Measurements from ENCODE around the gene MACF1. TPM values are rescaled to one million over a fixed set of nuclear protein-coding genes. Genes with fewer than 3 reads are reported as not detected.
"Not testable (repeated sequence)": the region's sequence is repeated elsewhere in the genome, so short reads cannot be mapped to it uniquely, and the experiment has no call there.

MACF1 gene
- total RNA-seq, 3 donors from 2014 or later: 104 to 128 (median 120) TPM

DNA sequence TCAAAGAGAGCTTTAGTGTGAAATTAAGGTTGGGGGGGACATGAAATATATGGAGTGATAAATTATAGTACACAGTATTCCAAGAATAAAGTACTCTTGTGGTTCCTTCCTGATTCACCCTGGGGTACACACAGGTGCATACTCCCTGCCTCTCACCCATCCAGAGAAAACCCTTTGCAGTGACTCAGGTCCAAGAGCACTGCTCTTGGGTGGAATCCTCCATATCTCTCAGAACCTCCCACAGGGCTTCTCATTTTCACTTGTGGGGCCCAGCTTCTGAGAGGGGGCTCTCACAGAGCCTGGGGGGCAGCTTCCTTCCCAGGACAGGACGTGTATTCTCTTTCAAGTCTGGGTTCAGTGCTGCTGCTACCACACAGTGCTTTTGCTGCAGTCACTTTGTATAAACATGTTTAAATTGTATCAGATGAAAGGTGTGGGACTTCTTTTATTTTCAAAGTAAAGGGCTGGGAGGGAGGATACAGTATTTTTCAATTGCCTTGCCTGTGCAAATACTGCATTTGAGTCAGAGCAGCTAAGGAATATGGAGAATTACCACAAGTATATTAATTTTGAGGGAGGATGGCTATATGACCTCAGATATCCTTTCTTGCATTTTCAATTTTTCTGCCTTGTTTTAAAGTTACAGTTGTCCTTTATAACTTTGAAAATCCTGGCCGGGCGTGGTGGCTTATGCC is 262.1 kb downstream of the MACF1 start:
- peak in 1 of 2 donors; percentile 27 for ATAC-seq
- H3K4me3 Mint-ChIP-seq: no peak overlapping the region
- H3K27me3 Mint-ChIP-seq (ENCODE audit: low read depth): no peaks in the 10 kb centered on the region

DNA sequence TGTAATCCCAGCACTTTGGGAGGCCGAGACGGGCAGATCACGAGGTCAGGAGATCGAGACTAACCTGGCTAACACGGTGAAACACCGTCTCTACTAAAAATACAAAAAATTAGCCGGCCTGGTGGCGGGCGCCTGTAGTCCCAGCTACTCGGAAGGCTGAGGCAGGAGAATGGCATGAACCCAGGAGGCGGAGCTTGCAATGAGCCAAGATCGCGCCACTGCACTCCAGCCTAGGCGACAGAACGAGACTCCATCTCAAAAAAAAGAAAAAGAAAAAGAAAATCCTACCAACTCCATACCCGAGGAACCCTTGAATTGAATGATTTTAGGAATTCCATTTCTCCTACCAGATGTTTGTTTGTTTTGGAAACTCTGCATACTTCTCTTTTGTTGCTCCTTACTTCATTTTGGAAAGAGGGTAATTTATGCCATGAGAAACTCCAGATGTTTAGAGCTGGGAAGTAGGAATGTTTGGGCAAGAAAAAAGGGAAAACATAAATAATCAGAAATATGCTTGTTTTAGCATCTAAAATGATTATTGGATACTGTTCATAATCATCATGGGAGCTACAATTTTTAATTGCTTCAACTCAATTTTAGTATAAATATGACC is 262.7 kb downstream of the MACF1 start:
- H3K36me3 Mint-ChIP-seq (ENCODE audit: insufficient read depth): peaks cover 29% of the 10 kb centered on the region

More for the DNA sequence above, 262.1 kb downstream of the MACF1 start:
- Mint-ChIP-seq H3K4me1 (ENCODE audit: low read depth) (no peaks in the 10 kb centered on the region), H3K9me3 (no peaks in the 10 kb centered on the region), H3K36me3 (ENCODE audit: insufficient read depth) (peaks cover 34% of the 10 kb centered on the region)
- no peak for DNase-seq

DNA sequence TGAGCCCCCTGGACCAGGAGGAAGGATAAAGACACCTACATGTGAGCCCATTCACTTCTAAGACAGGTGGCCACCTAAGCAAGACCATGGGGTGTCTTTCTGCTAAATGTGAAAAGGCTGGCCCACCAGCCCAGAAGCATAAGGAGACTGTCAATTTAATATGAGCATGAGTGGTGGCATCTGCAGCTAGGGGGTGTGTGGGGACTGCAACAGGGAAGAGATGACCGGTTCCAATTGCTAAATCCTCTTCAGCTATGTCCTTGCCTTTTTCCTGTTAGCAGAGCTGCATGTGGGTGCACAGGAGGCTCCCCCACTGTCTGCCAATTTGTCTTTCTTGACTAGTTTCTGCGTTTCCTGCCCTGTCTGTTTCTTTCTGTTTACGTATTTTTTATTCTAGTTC is 264.7 kb downstream of the MACF1 start:
- ATAC-seq: no peak

More for the DNA sequence above, 262.7 kb downstream of the MACF1 start:
- H3K9me3 Mint-ChIP-seq; ATAC-seq; H3K4me1 Mint-ChIP-seq (ENCODE audit: low read depth); H3K27me3 Mint-ChIP-seq (ENCODE audit: low read depth); DNase-seq; H3K4me3 Mint-ChIP-seq: not testable (repeated sequence)

DNA sequence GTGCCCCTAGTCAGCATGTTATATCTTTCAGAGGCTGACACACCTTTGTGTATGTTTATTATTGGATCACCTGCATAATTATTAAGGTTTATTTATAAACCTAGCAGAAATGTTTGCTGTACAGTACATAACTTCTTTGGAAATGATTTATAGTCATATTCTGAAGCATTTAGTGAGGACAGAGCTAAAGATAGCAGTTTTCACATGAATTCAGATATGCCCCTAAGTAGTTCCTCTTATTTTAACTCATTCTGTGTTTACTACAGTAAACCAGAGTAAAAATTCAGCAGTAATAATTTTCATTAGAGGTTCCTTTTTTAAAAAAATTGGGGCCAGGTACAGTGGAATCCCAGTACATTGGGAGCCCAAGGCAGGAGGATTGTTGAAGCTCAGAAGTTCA is 265.5 kb downstream of the MACF1 start:
- H3K36me3 Mint-ChIP-seq (ENCODE audit: insufficient read depth): peaks cover 29% of the 10 kb centered on the region
- ATAC-seq (no peak), DNase-seq (no peak)
- no peaks in the 10 kb centered on the region for H3K4me1 Mint-ChIP-seq (ENCODE audit: low read depth)
- H3K4me3 Mint-ChIP-seq: no peak overlapping the region
- H3K27me3 Mint-ChIP-seq (ENCODE audit: low read depth): no peaks in the 10 kb centered on the region
- H3K9me3 Mint-ChIP-seq: no peaks in the 10 kb centered on the region

More for the DNA sequence above, 264.7 kb downstream of the MACF1 start:
- Mint-ChIP-seq H3K4me3 (no peak overlapping the region), H3K27me3 (ENCODE audit: low read depth) (no peaks in the 10 kb centered on the region), H3K36me3 (ENCODE audit: insufficient read depth) (peaks cover 32% of the 10 kb centered on the region), H3K4me1 (ENCODE audit: low read depth) (no peaks in the 10 kb centered on the region), H3K9me3 (no peaks in the 10 kb centered on the region)
- no peak for DNase-seq

DNA sequence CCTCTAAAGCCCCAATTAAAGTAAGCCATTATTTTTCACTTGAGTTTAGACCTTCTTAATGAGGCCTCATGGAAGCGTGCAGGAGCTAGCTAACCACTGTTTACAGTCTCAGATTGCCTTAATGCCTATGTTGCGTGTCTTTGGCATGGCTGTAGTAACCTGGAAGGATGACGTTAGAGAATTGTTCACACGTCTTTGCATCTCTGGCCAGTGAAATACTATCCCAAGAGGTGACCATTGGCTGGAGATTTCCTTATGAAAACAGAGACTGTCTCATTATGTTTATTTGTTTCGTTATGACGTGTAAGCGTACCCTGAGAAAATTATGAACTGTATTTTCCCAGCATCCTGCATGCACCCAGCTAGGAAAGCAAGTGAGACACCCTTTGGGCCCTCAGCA is 268.3 kb downstream of the MACF1 start:
- no peaks in the 10 kb centered on the region for H3K4me1 Mint-ChIP-seq (ENCODE audit: low read depth)

DNA sequence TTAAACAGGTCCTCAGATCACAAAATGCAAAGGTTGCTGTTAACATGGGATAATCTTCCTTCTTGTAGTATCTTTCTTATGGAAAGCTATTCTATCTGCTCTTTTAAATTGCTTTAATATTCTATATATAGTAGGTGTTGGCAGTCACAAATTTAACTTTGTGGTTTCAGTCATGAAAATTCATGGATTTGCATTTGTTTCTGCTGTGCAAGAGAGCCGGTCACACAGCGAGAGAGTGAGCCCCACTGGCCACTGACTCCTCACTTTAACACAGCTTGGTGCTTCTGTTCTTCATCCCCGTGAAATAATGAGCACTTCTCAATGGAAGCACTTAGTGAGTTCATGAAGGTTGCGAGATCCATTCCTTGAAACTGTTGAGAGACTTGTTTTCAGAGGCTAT is 268.8 kb downstream of the MACF1 start:
- no peak overlapping the region for H3K4me3 Mint-ChIP-seq
- H3K36me3 Mint-ChIP-seq (ENCODE audit: insufficient read depth): peaks cover 36% of the 10 kb centered on the region
- H3K27me3 Mint-ChIP-seq (ENCODE audit: low read depth): no peaks in the 10 kb centered on the region
- no peaks in the 10 kb centered on the region for H3K9me3 Mint-ChIP-seq
- no peak for ATAC-seq
- H3K4me1 Mint-ChIP-seq (ENCODE audit: low read depth): no peaks in the 10 kb centered on the region
- DNase-seq: no peak

More for the DNA sequence above, 268.3 kb downstream of the MACF1 start:
- no peak for ATAC-seq
- no peak for DNase-seq
- peaks cover 36% of the 10 kb centered on the region for H3K36me3 Mint-ChIP-seq (ENCODE audit: insufficient read depth)
- H3K4me3 Mint-ChIP-seq: no peak overlapping the region
- no peaks in the 10 kb centered on the region for H3K27me3 Mint-ChIP-seq (ENCODE audit: low read depth)
- H3K9me3 Mint-ChIP-seq: no peaks in the 10 kb centered on the region

DNA sequence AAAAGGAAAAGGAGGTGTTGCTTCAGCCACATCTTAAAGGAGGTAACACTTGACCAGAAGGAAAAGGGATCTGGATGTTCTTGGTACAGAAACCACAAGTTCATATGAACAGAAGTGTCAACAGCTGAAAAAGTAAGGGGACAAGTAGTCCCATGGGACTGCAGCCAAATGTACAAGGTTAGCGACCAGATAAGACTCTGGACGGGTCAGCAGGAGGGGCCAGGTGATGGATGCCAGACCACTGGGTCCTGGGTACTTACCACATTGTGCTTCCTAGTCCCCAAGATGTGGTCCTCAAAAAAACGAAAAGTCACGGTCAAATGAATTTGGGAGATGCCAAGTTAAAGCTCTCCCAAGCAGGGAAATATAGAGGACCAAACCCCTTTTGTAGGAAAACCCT is 270.3 kb downstream of the MACF1 start:
- ATAC-seq (no peak), DNase-seq (no peak)
- Mint-ChIP-seq H3K4me3 (no peak overlapping the region), H3K36me3 (ENCODE audit: insufficient read depth) (peaks cover 33% of the 10 kb centered on the region), H3K9me3 (no peaks in the 10 kb centered on the region), H3K4me1 (ENCODE audit: low read depth) (no peaks in the 10 kb centered on the region), H3K27me3 (ENCODE audit: low read depth) (no peaks in the 10 kb centered on the region)

DNA sequence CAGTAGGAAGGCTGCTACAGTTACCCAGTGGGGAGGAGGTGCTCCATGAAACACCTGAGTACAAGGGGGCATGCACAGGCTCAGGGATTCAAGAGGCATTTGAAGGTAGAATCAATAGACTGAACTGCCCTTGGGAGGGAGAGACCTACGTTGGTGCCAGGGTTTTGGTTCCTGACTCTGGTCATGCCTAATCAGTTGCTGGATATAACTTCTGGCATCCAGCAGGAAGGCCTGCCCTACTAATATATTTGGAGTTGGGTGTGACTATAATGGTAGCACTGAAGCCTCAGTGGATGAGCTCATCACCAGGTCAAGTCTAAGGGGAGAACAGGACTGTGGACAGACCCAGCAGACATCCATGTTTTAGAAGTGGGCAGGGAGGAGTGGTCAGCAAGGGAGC is 271.1 kb downstream of the MACF1 start:
- not testable (repeated sequence) for ATAC-seq; H3K4me1 Mint-ChIP-seq (ENCODE audit: low read depth); H3K4me3 Mint-ChIP-seq; H3K27me3 Mint-ChIP-seq (ENCODE audit: low read depth); H3K9me3 Mint-ChIP-seq; DNase-seq
- peaks cover 32% of the 10 kb centered on the region for H3K36me3 Mint-ChIP-seq (ENCODE audit: insufficient read depth)

DNA sequence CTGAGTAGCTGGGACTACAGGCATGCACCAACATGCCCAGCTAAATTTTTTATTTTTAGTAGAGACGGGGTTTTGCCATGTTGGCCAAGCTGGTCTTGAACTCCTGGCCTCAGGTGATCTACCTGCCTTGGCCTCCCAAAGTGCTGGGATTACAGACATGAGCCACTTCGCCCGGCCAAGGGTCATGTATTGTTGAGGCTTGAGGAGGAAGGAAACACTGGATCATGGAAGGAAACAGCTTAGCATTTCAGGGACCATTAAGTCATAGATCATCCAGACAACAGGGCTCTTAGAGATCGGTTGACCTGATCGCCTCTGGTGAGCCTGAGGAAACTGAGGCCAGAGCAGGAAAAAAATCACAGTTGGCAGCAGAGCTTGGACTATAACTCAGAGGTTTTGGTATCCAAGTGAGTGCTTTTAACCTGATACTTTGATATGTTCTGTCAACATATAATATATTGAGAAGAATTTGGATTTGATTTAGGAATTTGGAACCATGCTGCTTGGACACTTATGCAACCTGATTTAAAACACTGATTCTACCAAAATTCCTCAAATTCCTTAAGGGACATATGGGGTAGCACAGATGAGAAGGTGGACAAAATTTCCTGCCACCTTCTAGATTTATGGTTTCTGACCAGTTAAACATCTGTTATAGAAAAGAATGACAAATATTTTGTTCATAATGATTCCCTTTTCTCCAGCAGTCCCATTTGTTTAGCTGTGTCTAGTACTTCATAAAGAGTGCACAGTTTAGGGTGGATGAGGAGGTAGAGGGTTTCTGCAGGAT is 273.8 kb downstream of the MACF1 start:
- DNase-seq: no peak
- Mint-ChIP-seq H3K4me1 (ENCODE audit: low read depth) (no peaks in the 10 kb centered on the region), H3K36me3 (ENCODE audit: insufficient read depth) (peaks cover 32% of the 10 kb centered on the region), H3K27me3 (ENCODE audit: low read depth) (no peaks in the 10 kb centered on the region), H3K9me3 (no peaks in the 10 kb centered on the region), H3K4me3 (no peak overlapping the region)
- no peak for ATAC-seq

DNA sequence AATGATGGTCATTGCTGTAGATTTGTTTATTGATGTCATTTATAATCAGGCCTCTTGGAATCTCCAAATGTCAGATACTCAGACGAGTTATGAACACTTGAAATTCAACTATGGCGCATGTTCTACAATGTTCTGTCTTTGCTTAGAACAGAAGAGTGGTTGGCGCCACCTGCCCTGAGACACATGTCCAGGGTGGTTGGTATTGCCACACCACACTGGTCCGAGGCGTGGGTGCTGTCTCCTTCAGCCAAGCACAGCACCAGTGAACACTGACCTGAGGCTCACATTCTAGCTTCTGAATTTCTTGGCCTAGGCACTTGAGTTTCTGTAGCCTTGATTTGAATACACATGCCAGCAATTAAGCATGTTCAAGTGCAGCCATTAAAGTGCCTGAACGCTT is 276.8 kb downstream of the MACF1 start:
- Mint-ChIP-seq H3K27me3 (ENCODE audit: low read depth) (no peaks in the 10 kb centered on the region), H3K9me3 (no peaks in the 10 kb centered on the region), H3K4me3 (no peak overlapping the region), H3K36me3 (ENCODE audit: insufficient read depth) (peaks cover 34% of the 10 kb centered on the region), H3K4me1 (ENCODE audit: low read depth) (no peaks in the 10 kb centered on the region)
- no peak for DNase-seq
- no peak for ATAC-seq

DNA sequence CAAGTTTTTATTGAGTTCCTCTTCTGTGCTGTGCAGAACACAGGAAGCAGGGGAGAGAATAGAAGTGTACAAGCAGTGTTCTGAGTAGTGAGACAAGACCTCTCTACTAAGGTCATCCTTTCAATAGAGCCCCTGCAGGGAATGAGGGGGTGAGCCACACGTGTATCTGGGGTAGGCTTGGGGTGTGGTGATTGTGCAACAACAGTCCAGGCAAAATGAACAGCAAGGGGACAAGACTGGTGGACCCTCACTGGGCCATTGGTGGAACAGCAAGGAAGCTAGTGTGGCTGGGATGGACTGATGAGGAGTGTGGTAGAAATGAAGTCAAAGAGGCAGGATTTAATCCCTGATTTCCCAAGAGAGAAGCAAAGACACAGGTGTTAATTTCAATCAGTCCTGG is 278.8 kb downstream of the MACF1 start:
- H3K9me3 Mint-ChIP-seq: no peaks in the 10 kb centered on the region
- no peaks in the 10 kb centered on the region for H3K27me3 Mint-ChIP-seq (ENCODE audit: low read depth)
- peaks cover 32% of the 10 kb centered on the region for H3K36me3 Mint-ChIP-seq (ENCODE audit: insufficient read depth)
- no peak for DNase-seq
- no peaks in the 10 kb centered on the region for H3K4me1 Mint-ChIP-seq (ENCODE audit: low read depth)
- no peak overlapping the region for H3K4me3 Mint-ChIP-seq
- no peak for ATAC-seq

DNA sequence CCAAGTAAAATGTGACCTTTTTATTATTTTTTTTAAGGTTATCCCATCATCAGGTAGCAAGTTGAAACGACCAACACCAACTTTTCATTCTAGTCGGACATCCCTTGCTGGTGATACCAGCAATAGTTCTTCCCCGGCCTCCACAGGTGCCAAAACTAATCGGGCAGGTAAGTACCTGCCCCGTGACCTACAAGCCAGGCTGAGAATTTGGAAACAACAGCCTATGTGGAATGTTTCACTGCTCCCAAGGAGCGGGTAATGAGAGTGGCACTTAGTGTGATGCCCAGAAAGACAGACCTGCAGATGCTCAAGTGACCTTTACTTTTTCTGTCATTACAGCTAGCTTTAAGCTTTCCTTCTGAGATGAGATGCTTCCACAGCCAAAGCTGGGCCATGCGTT is 280.1 kb downstream of the MACF1 start:
- no peaks in the 10 kb centered on the region for H3K9me3 Mint-ChIP-seq
- H3K27me3 Mint-ChIP-seq (ENCODE audit: low read depth): no peaks in the 10 kb centered on the region
- no peak for DNase-seq
- H3K4me3 Mint-ChIP-seq: no peak overlapping the region
- ATAC-seq: no peak
- no peaks in the 10 kb centered on the region for H3K4me1 Mint-ChIP-seq (ENCODE audit: low read depth)
- peaks cover 27% of the 10 kb centered on the region for H3K36me3 Mint-ChIP-seq (ENCODE audit: insufficient read depth)

DNA sequence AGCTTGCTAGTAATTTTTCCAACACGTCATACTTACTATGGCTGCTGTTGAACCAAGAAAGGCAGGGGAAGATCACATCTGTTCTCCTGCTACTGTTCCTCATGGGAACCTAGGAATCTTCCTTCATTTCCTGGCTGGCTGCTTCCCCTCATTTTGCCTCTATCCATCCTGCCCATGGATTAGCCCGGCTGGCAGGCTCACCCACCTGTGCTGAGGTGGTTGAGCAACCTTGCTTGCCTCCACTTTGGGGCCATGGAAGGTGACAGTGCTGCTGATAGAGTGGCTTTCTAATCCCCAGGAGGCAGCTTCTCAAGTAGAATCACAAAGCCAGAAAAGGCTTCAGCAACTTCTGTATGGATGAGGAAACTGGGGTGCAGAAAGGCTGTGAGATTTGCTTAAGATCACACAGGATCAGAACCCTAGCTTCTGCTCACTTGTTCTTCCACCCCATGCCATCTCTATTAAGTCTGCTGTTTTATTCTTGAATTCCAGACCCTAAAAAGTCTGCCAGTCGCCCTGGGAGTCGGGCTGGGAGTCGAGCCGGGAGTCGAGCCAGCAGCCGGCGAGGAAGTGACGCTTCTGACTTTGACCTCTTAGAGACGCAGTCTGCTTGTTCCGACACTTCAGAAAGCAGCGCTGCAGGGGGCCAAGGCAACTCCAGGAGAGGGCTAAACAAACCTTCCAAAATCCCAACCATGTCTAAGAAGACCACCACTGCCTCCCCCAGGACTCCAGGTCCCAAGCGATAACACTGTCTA is 280.7 kb downstream of the MACF1 start:
- no peaks in the 10 kb centered on the region for H3K9me3 Mint-ChIP-seq
- H3K36me3 Mint-ChIP-seq (ENCODE audit: insufficient read depth): peaks cover 27% of the 10 kb centered on the region
- DNase-seq: no peak
- H3K4me1 Mint-ChIP-seq (ENCODE audit: low read depth): no peaks in the 10 kb centered on the region
- ATAC-seq: no peak
- H3K4me3 Mint-ChIP-seq: no peak overlapping the region
- H3K27me3 Mint-ChIP-seq (ENCODE audit: low read depth): no peaks in the 10 kb centered on the region

DNA sequence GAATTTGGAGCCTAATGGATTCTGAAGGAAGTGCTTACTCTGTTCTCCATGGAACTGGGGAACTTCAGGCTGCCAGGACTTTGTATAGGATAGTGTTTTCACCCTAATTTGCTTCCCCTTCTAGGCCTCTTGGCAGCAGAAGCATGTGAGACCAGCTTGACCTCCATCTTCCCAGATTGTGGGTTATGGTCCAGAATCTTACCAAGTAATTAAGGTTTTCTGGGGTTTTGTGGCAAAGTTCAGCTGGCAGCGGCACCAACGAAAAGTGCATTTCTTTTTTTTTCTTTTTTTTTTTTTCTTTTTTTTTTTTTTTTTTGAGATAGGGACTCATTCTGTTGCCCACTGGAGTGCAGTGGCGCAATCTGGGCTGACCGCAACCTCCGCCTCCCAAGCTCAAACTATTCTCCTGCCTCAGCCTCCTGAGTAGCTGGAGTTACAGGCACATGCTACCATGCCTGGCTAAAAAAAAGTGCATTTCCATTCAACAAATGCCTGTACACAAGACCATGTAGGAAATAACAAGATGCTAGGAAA is 283.6 kb downstream of the MACF1 start:
- ATAC-seq (no peak), DNase-seq (no peak)
- peaks cover 9% of the 10 kb centered on the region for H3K27me3 Mint-ChIP-seq (ENCODE audit: low read depth)
- no peak overlapping the region for H3K4me3 Mint-ChIP-seq
- no peaks in the 10 kb centered on the region for H3K9me3 Mint-ChIP-seq
- H3K4me1 Mint-ChIP-seq (ENCODE audit: low read depth): peaks cover 8% of the 10 kb centered on the region
- peaks cover 17% of the 10 kb centered on the region for H3K36me3 Mint-ChIP-seq (ENCODE audit: insufficient read depth)

All from activated T-cell treated with anti-CD3 and anti-CD28 coated beads, Interleukin-2, amount 50 U/mL, for 4 hours (primary cell).